HEK293 (cell line): Measurements from ENCODE around the gene NEXN.

ENCODE experiments used
- CTCF ChIA-PET: fragments of 350-600 bp; formaldehyde crosslinking; extraction: SDS; loops from one replicate; lab custom pipeline; 2021; ENCODE audit warnings: antibody characterized with exemption; lab: Yijun Ruan, JAX
- POLR2A ChIA-PET: fragments of 300-600 bp; formaldehyde crosslinking; extraction: SDS; loops from one replicate; lab custom pipeline; 2020; ENCODE audit warnings: antibody characterized with exemption, inconsistent platforms; lab: Yijun Ruan, JAX
- H3K27ac ChIP-seq: fragments of 200-500 bp; sonication (Bioruptor generic); 2 replicates; pipeline ENCODE4 v1.5.1; 2014; ENCODE audit warnings: low read depth, low read length, control low read depth, inconsistent platforms; ENCODE audit errors: extremely low read depth
- H3K36me3 ChIP-seq, 2 experiments: fragments of 200-500 bp in 1 of 2; sonication (Bioruptor generic) in 1 of 2; 1 replicate in 1 of 2; 2 replicates in 1 of 2; pipeline ENCODE4 v1.5.1; 2014 to 2017; ENCODE audit warnings: inconsistent platforms in 2 of 2, low read length in 2 of 2; ENCODE audit not compliant: control insufficient read depth in 2 of 2, insufficient read depth in 1 of 2
- H3K4me1 ChIP-seq: fragments of 200-500 bp; sonication (Bioruptor generic); 2 replicates; pipeline ENCODE4 v1.5.1; 2014; ENCODE audit warnings: mild to moderate bottlenecking, low read length, inconsistent platforms; ENCODE audit not compliant: control insufficient read depth, insufficient read depth
- H3K4me3 ChIP-seq: 2 replicates; pipeline ENCODE4 v1.5.1; 2011; ENCODE audit warnings: low read depth, mild to moderate bottlenecking, control low read depth, low read length, moderate library complexity
- H3K9me3 ChIP-seq: fragments of 200-500 bp; sonication (Bioruptor generic); 2 replicates; pipeline ENCODE4 v1.5.1; 2014; ENCODE audit warnings: low read depth, low read length, inconsistent platforms; ENCODE audit not compliant: control insufficient read depth, insufficient read depth
- BCL11B ChIP-seq: fragments of 450-650 bp; formaldehyde crosslinking; IDR thresholded peaks from 2 replicates; pipeline ENCODE4 v1.5.1; 2016; ENCODE audit warnings: low read depth, missing biosample characterization, missing genetic modification characterization
- EGR2 ChIP-seq: fragments of 450-650 bp; formaldehyde crosslinking; IDR thresholded peaks from 2 replicates; pipeline ENCODE4 v1.5.1; 2016; ENCODE audit warnings: low read depth, missing biosample characterization, missing genetic modification characterization
- GLI2 ChIP-seq: fragments of 450-650 bp; formaldehyde crosslinking; IDR thresholded peaks from 2 replicates; pipeline ENCODE4; 2017; ENCODE audit warnings: missing biosample characterization, missing genetic modification characterization, low read depth, borderline replicate concordance
- IKZF3 ChIP-seq: fragments of 450-650 bp; IDR thresholded peaks from 2 replicates; pipeline ENCODE4 v1.5.0; 2018; ENCODE audit warnings: missing biosample characterization, mild to moderate bottlenecking, missing genetic modification characterization, moderate library complexity
- MYNN ChIP-seq: fragments of 450-650 bp; formaldehyde crosslinking; IDR thresholded peaks from 2 replicates; pipeline ENCODE4 v1.5.1; 2016; ENCODE audit warnings: missing biosample characterization, missing genetic modification characterization, borderline replicate concordance
- WT1 ChIP-seq: fragments of 450-650 bp; formaldehyde crosslinking; IDR thresholded peaks from 2 replicates; pipeline ENCODE4 v1.5.1; 2016; ENCODE audit warnings: missing biosample characterization, missing genetic modification characterization
- ZBTB1 ChIP-seq: fragments of 450-650 bp; formaldehyde crosslinking; IDR thresholded peaks from 2 replicates; pipeline ENCODE4 v1.5.1; 2016; ENCODE audit warnings: missing biosample characterization, missing genetic modification characterization
- ZFP69B ChIP-seq: fragments of 450-650 bp; formaldehyde crosslinking; IDR thresholded peaks from 2 replicates; pipeline ENCODE4 v1.5.1; 2016; ENCODE audit warnings: missing biosample characterization, missing genetic modification characterization
- ZNF214 ChIP-seq: fragments of 450-650 bp; formaldehyde crosslinking; IDR thresholded peaks from 2 replicates; pipeline ENCODE4 v1.5.1; 2017; ENCODE audit warnings: missing biosample characterization, mild to moderate bottlenecking, missing genetic modification characterization, borderline replicate concordance
- ZNF223 ChIP-seq: fragments of 450-650 bp; formaldehyde crosslinking; IDR thresholded peaks from 2 replicates; pipeline ENCODE4 v1.5.1; 2016; ENCODE audit warnings: missing biosample characterization, missing genetic modification characterization
- ZNF501 ChIP-seq: fragments of 450-650 bp; formaldehyde crosslinking; IDR thresholded peaks from 2 replicates; pipeline ENCODE4 v1.5.1; 2016; ENCODE audit warnings: missing biosample characterization, missing genetic modification characterization
- ZNF510 ChIP-seq: fragments of 450-650 bp; formaldehyde crosslinking; IDR thresholded peaks from 2 replicates; pipeline ENCODE4 v1.5.1; 2018; ENCODE audit warnings: mild to moderate bottlenecking, missing genetic modification characterization, missing biosample characterization; ENCODE audit not compliant: insufficient replicate concordance
- ZNF654 ChIP-seq: fragments of 450-650 bp; formaldehyde crosslinking; IDR thresholded peaks from 2 replicates; pipeline ENCODE4 v1.5.1; 2016; ENCODE audit warnings: low read depth, missing biosample characterization, missing genetic modification characterization
- ZNF660 ChIP-seq: fragments of 450-650 bp; IDR thresholded peaks from 2 replicates; pipeline ENCODE4 v1.5.1; 2018; ENCODE audit warnings: missing biosample characterization, mild to moderate bottlenecking, missing genetic modification characterization
- ZSCAN23 ChIP-seq: fragments of 450-650 bp; formaldehyde crosslinking; IDR thresholded peaks from 2 replicates; pipeline ENCODE4 v1.5.1; 2016; ENCODE audit warnings: missing biosample characterization, missing genetic modification characterization
- TF ChIP-seq, protein P1 (sequence below): fragments of 450-650 bp; formaldehyde crosslinking; optimal IDR thresholded peaks from 2 replicates; pipeline ENCODE3; 2016; ENCODE audit warnings: missing biosample characterization, mild to moderate bottlenecking, missing genetic modification characterization
- TF ChIP-seq, protein P2 (sequence below): fragments of 450-650 bp; formaldehyde crosslinking; IDR thresholded peaks from 2 replicates; pipeline ENCODE4 v1.5.1; 2016; ENCODE audit warnings: missing biosample characterization, missing genetic modification characterization, low read depth
- TF ChIP-seq, protein P3 (sequence below): sonication (generic); formaldehyde crosslinking; IDR thresholded peaks from 2 replicates; pipeline ENCODE4 v1.8.1; 2022; ENCODE audit warnings: mild to moderate bottlenecking, moderate library complexity, missing genetic modification reagents
- TF ChIP-seq, protein P4 (sequence below): fragments of 450-650 bp; formaldehyde crosslinking; IDR thresholded peaks from 2 replicates; pipeline ENCODE4 v1.5.1; 2016; ENCODE audit warnings: missing biosample characterization, missing genetic modification characterization

NEXN gene

DNA sequence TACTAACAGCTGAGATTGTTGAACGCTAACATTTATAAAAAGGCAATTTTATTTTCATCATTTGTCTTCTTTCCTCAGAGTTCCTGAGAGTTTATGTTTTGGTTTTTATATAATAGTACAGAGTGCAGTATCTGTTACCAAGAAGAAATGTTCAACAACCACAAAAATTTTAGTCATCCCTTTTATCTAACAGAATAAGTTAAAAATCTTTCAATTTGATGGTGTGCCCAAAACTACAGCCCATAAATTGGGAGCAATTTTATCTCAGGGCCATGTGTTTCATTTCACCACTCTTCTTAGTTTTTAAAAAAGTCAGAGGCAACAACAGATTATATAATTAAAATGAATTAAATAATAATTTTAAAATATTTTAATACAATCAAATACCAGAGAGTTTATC is 37.1 kb downstream of the NEXN start:
- ChIA-PET CTCF (interaction anchor here (0.6 kb wide), 1 partner anchor 10 kb away, joined by 5 read pairs; no protein-coding TSS in a partner anchor), POLR2A (no interaction called here)
- no peak overlapping the region for H3K4me3 ChIP-seq
- no peak overlapping the region for H3K27ac ChIP-seq
- no peaks in the 10 kb centered on the region; a peak in 1 of 3 replicates for H3K36me3 ChIP-seq
- H3K4me1 ChIP-seq = no peaks in the 10 kb centered on the region
- TF ChIP-seq ZNF660 (tag by site-specific recombination) = no peak
- no peak for TF ChIP-seq ZNF501 (tag by site-specific recombination)
- TF ChIP-seq, protein P1, sequence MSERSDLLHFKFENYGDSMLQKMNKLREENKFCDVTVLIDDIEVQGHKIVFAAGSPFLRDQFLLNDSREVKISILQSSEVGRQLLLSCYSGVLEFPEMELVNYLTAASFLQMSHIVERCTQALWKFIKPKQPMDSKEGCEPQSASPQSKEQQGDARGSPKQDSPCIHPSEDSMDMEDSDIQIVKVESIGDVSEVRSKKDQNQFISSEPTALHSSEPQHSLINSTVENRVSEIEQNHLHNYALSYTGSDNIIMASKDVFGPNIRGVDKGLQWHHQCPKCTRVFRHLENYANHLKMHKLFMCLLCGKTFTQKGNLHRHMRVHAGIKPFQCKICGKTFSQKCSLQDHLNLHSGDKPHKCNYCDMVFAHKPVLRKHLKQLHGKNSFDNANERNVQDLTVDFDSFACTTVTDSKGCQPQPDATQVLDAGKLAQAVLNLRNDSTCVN (tag by site-specific recombination) = no peak
- no peak for TF ChIP-seq ZBTB1 (tag by site-specific recombination)
- TF ChIP-seq BCL11B (tag by site-specific recombination) = no peak
- no peak for TF ChIP-seq ZNF214 (tag by site-specific recombination)
- no peak for TF ChIP-seq ZSCAN23 (tag by site-specific recombination)
- TF ChIP-seq ZFP69B (tag by site-specific recombination) = no peak
- TF ChIP-seq GLI2 (tag by site-specific recombination) = no peak
- no peak for TF ChIP-seq ZNF223
- TF ChIP-seq ZNF510 (tag by site-specific recombination) = no peak
- no peak for TF ChIP-seq EGR2 (tag by site-specific recombination)
- no peak for TF ChIP-seq ZNF654 (tag by site-specific recombination)
- no peak for TF ChIP-seq MYNN (tag by site-specific recombination)
- no peak for TF ChIP-seq WT1
- TF ChIP-seq, protein P2, sequence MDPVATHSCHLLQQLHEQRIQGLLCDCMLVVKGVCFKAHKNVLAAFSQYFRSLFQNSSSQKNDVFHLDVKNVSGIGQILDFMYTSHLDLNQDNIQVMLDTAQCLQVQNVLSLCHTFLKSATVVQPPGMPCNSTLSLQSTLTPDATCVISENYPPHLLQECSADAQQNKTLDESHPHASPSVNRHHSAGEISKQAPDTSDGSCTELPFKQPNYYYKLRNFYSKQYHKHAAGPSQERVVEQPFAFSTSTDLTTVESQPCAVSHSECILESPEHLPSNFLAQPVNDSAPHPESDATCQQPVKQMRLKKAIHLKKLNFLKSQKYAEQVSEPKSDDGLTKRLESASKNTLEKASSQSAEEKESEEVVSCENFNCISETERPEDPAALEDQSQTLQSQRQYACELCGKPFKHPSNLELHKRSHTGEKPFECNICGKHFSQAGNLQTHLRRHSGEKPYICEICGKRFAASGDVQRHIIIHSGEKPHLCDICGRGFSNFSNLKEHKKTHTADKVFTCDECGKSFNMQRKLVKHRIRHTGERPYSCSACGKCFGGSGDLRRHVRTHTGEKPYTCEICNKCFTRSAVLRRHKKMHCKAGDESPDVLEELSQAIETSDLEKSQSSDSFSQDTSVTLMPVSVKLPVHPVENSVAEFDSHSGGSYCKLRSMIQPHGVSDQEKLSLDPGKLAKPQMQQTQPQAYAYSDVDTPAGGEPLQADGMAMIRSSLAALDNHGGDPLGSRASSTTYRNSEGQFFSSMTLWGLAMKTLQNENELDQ (tag by site-specific recombination) = no peak
- TF ChIP-seq IKZF3 (tag by site-specific recombination) = no peak
- TF ChIP-seq, protein P3, sequence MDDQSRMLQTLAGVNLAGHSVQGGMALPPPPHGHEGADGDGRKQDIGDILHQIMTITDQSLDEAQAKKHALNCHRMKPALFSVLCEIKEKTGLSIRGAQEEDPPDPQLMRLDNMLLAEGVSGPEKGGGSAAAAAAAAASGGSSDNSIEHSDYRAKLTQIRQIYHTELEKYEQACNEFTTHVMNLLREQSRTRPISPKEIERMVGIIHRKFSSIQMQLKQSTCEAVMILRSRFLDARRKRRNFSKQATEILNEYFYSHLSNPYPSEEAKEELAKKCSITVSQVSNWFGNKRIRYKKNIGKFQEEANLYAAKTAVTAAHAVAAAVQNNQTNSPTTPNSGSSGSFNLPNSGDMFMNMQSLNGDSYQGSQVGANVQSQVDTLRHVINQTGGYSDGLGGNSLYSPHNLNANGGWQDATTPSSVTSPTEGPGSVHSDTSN = no peak
- TF ChIP-seq, protein P4, sequence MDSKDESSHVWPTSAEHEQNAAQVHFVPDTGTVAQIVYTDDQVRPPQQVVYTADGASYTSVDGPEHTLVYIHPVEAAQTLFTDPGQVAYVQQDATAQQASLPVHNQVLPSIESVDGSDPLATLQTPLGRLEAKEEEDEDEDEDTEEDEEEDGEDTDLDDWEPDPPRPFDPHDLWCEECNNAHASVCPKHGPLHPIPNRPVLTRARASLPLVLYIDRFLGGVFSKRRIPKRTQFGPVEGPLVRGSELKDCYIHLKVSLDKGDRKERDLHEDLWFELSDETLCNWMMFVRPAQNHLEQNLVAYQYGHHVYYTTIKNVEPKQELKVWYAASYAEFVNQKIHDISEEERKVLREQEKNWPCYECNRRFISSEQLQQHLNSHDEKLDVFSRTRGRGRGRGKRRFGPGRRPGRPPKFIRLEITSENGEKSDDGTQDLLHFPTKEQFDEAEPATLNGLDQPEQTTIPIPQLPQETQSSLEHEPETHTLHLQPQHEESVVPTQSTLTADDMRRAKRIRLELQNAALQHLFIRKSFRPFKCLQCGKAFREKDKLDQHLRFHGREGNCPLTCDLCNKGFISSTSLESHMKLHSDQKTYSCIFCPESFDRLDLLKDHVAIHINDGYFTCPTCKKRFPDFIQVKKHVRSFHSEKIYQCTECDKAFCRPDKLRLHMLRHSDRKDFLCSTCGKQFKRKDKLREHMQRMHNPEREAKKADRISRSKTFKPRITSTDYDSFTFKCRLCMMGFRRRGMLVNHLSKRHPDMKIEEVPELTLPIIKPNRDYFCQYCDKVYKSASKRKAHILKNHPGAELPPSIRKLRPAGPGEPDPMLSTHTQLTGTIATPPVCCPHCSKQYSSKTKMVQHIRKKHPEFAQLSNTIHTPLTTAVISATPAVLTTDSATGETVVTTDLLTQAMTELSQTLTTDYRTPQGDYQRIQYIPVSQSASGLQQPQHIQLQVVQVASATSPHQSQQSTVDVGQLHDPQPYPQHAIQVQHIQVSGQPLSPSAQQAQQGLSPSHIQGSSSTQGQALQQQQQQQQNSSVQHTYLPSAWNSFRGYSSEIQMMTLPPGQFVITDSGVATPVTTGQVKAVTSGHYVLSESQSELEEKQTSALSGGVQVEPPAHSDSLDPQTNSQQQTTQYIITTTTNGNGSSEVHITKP (tag by site-specific recombination) = no peak
- TF ChIP-seq, all 188 proteins: peak for 0
- no peaks in the 10 kb centered on the region for H3K9me3 ChIP-seq
